Stomach smooth muscle (tissue), 2 donors: Measurements from ENCODE around the gene JUN.

Experiments used
- H3K27ac ChIP-seq: one replicate; pipeline ENCODE4 v1.7.0; 2013; ENCODE audit warnings: mild to moderate bottlenecking, low read length, inconsistent platforms
- H3K27me3 ChIP-seq, 2 donors: one replicate each; pipeline ENCODE4 v1.7.0; 2013; ENCODE audit warnings: low read length in 2 of 2; ENCODE audit not compliant: insufficient read depth in 2 of 2, control insufficient read depth in 1 of 2
- H3K36me3 ChIP-seq, 2 donors: one replicate each; pipeline ENCODE4 v1.7.0; 2013; ENCODE audit warnings: low read length in 2 of 2; ENCODE audit not compliant: control insufficient read depth in 2 of 2, insufficient read depth in 2 of 2
- H3K4me1 ChIP-seq: one replicate; pipeline ENCODE4 v1.7.0; 2013; ENCODE audit warnings: low read length; ENCODE audit not compliant: control insufficient read depth, insufficient read depth
- H3K4me3 ChIP-seq, 2 donors: one replicate each; pipeline ENCODE4 v1.7.0; 2013; ENCODE audit warnings: low read length in 2 of 2
- H3K9ac ChIP-seq, 2 donors: one replicate each; pipeline ENCODE4 v1.7.0; 2013; ENCODE audit warnings: low read length in 2 of 2, mild to moderate bottlenecking in 1 of 2
- H3K9me3 ChIP-seq, 2 donors: one replicate each; pipeline ENCODE4 v1.7.0; 2013; ENCODE audit warnings: low read length in 2 of 2; ENCODE audit not compliant: control insufficient read depth in 2 of 2
- donor health status: healthy.
- donor health status: Pancreatic carcinoma.

JUN gene

GRCh38 chr1:58794585-58794984 is 10.7 kb upstream of the JUN start:
- no peaks in the 10 kb centered on the region for H3K27me3 ChIP-seq
- no peak overlapping the region for H3K4me3 ChIP-seq
- H3K4me1 ChIP-seq: no peaks in the 10 kb centered on the region
- H3K36me3 ChIP-seq: no peaks in the 10 kb centered on the region
- no peak overlapping the region for H3K27ac ChIP-seq
- no peaks in the 10 kb centered on the region for H3K9me3 ChIP-seq
- no peak overlapping the region for H3K9ac ChIP-seq

- no peak overlapping the region for H3K27ac ChIP-seq
- H3K27me3 ChIP-seq: no peaks in the 10 kb centered on the region
- H3K9ac ChIP-seq: no peak overlapping the region
Observed at GRCh38 chr1:58792846-58793245, 9.0 kb upstream of the JUN start.

GRCh38 chr1:58791106-58791505 is 7.3 kb upstream of the JUN start:
- no peaks in the 10 kb centered on the region for H3K9me3 ChIP-seq
- H3K36me3 ChIP-seq: no peaks in the 10 kb centered on the region

More at GRCh38 chr1:58792846-58793245, 9.0 kb upstream of the JUN start:
- Histone ChIP-seq H3K4me3 (no peak overlapping the region), H3K4me1 (no peaks in the 10 kb centered on the region), H3K9me3 (no peaks in the 10 kb centered on the region), H3K36me3 (no peaks in the 10 kb centered on the region)

GRCh38 chr1:58789996-58790660 is 6.3 kb upstream of the JUN start:
- Histone ChIP-seq H3K9ac (no peak overlapping the region), H3K9me3 (no peaks in the 10 kb centered on the region), H3K36me3 (no peaks in the 10 kb centered on the region), H3K27ac (no peak overlapping the region), H3K4me1 (peaks cover 10% of the 10 kb centered on the region), H3K4me3 (no peak overlapping the region), H3K27me3 (no peaks in the 10 kb centered on the region)

More at GRCh38 chr1:58791106-58791505, 7.3 kb upstream of the JUN start:
- Histone ChIP-seq H3K4me1 (peaks cover under 1% of the 10 kb centered on the region), H3K27me3 (no peaks in the 10 kb centered on the region), H3K4me3 (no peak overlapping the region), H3K27ac (no peak overlapping the region), H3K9ac (no peak overlapping the region)

- no peaks in the 10 kb centered on the region for H3K27me3 ChIP-seq
- H3K9me3 ChIP-seq: no peaks in the 10 kb centered on the region
- H3K4me1 ChIP-seq: peaks cover 10% of the 10 kb centered on the region
- no peak overlapping the region for H3K9ac ChIP-seq
- H3K36me3 ChIP-seq: no peaks in the 10 kb centered on the region
- no peak overlapping the region for H3K27ac ChIP-seq
- no peak overlapping the region for H3K4me3 ChIP-seq
Observed at GRCh38 chr1:58789322-58789856, 5.5 kb upstream of the JUN start.

GRCh38 chr1:58788259-58788658 is 4.4 kb upstream of the JUN start:
- H3K27ac ChIP-seq: no peak overlapping the region
- H3K9me3 ChIP-seq: no peaks in the 10 kb centered on the region
- no peak overlapping the region for H3K9ac ChIP-seq
- H3K4me1 ChIP-seq: peaks cover 10% of the 10 kb centered on the region
- H3K27me3 ChIP-seq: no peaks in the 10 kb centered on the region
- H3K36me3 ChIP-seq: no peaks in the 10 kb centered on the region
- H3K4me3 ChIP-seq: no peak overlapping the region

- Histone ChIP-seq H3K27ac (peak overlapping the region; percentile 0), H3K4me3 (no peak overlapping the region), H3K9me3 (no peaks in the 10 kb centered on the region), H3K9ac (no peak overlapping the region), H3K4me1 (peaks cover 10% of the 10 kb centered on the region), H3K27me3 (no peaks in the 10 kb centered on the region), H3K36me3 (peaks cover 0 to 3% of the 10 kb centered on the region in 2 donors)
Observed at GRCh38 chr1:58786927-58787245, 3.0 kb upstream of the JUN start.

- peak overlapping the region; percentile 99 for H3K27ac ChIP-seq
- H3K9ac ChIP-seq: peak overlapping the region in 1 of 2 donors; percentile 98
- peak overlapping the region in 1 of 2 donors; percentile 98 for H3K4me3 ChIP-seq
- peaks cover 0 to 3% of the 10 kb centered on the region in 2 donors for H3K36me3 ChIP-seq
- H3K4me1 ChIP-seq: peaks cover 10% of the 10 kb centered on the region
- no peaks in the 10 kb centered on the region for H3K27me3 ChIP-seq
- no peaks in the 10 kb centered on the region for H3K9me3 ChIP-seq
Observed at GRCh38 chr1:58786184-58786926, 2.5 kb upstream of the JUN start.

GRCh38 chr1:58785442-58786058 is 1.7 kb upstream of the JUN start:
- Histone ChIP-seq H3K9ac (peak overlapping the region; percentile 98 to 99), H3K4me3 (peak overlapping the region; percentile 76 to 98), H3K4me1 (peaks cover 15% of the 10 kb centered on the region), H3K27me3 (no peaks in the 10 kb centered on the region), H3K36me3 (peaks cover 0 to 3% of the 10 kb centered on the region in 2 donors), H3K27ac (peak overlapping the region; percentile 99), H3K9me3 (no peaks in the 10 kb centered on the region)

GRCh38 chr1:58784758-58785441 is 1.1 kb upstream of the JUN start:
- Histone ChIP-seq H3K4me1 (peaks cover 17% of the 10 kb centered on the region), H3K27me3 (no peaks in the 10 kb centered on the region)

More at GRCh38 chr1:58784758-58785441, 1.1 kb upstream of the JUN start:
- Histone ChIP-seq H3K36me3 (peaks cover 0 to 3% of the 10 kb centered on the region in 2 donors), H3K9ac (peak overlapping the region; percentile 98 to 99), H3K27ac (peak overlapping the region; percentile 99), H3K4me3 (peak overlapping the region; percentile 76 to 98), H3K9me3 (no peaks in the 10 kb centered on the region)
